AG04449 (cell line): ENCODE data around the gene ZNF597.

Experiments used
- CTCF ChIA-PET: fragments of 350-600 bp; formaldehyde crosslinking; extraction: SDS; loops from one replicate; lab custom pipeline; 2021; ENCODE audit warnings: antibody characterized with exemption; lab: Yijun Ruan, JAX
- POLR2A ChIA-PET: fragments of 400-600, 350-600 bp; formaldehyde crosslinking; extraction: SDS; loops from one replicate; lab custom pipeline; 2020; ENCODE audit warnings: antibody characterized with exemption, inconsistent platforms; lab: Yijun Ruan, JAX
- DNase-seq: peaks from one replicate; pipeline ENCODE4 v3.0.0-alpha.2; 2010; ENCODE audit warnings: low read depth, low spot score
- H3K4me3 ChIP-seq: 2 replicates; pipeline ENCODE4 v1.5.1; 2011; ENCODE audit warnings: low read depth, mild to moderate bottlenecking, control low read depth, low read length
- TF ChIP-seq, protein P1 (sequence below): IDR thresholded peaks from one replicate; pipeline ENCODE4 v1.5.1; 2011; ENCODE audit warnings: mild to moderate bottlenecking, moderate library complexity, low read length, control low read depth, inconsistent platforms; ENCODE audit not compliant: insufficient read depth; ENCODE audit errors: missing control alignments

Gene ZNF597

GRCh38 chr16:3470723-3471122, 27.4 kb upstream of the ZNF597 start:
- POLR2A ChIA-PET = no interaction called here
- no peak for DNase-seq
- H3K4me3 ChIP-seq = no peak overlapping the region
- TF ChIP-seq, protein P1, sequence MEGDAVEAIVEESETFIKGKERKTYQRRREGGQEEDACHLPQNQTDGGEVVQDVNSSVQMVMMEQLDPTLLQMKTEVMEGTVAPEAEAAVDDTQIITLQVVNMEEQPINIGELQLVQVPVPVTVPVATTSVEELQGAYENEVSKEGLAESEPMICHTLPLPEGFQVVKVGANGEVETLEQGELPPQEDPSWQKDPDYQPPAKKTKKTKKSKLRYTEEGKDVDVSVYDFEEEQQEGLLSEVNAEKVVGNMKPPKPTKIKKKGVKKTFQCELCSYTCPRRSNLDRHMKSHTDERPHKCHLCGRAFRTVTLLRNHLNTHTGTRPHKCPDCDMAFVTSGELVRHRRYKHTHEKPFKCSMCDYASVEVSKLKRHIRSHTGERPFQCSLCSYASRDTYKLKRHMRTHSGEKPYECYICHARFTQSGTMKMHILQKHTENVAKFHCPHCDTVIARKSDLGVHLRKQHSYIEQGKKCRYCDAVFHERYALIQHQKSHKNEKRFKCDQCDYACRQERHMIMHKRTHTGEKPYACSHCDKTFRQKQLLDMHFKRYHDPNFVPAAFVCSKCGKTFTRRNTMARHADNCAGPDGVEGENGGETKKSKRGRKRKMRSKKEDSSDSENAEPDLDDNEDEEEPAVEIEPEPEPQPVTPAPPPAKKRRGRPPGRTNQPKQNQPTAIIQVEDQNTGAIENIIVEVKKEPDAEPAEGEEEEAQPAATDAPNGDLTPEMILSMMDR = no peak
- CTCF ChIA-PET = no interaction called here

DNA sequence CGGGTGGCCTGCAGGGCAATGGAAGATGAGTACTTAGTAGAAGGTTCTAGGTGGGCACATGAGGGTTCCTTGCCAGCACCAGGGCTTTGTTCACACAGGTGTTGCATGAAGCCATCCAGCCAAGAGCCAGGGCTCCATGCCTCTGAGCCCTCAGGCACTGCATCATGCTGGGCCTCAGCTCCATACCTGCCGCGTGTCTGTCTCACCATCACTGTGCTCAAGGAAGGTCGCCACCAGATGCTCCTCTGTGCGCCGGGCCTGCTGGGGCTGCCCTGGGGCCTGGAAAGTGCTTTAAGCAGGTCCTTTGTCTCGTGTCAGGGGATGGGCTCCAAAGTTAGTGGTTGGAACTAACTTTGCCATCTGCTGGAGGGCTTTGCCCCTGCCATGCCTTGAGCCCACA, 26.4 kb upstream of the ZNF597 start:
- POLR2A ChIA-PET = no interaction called here

DNA sequence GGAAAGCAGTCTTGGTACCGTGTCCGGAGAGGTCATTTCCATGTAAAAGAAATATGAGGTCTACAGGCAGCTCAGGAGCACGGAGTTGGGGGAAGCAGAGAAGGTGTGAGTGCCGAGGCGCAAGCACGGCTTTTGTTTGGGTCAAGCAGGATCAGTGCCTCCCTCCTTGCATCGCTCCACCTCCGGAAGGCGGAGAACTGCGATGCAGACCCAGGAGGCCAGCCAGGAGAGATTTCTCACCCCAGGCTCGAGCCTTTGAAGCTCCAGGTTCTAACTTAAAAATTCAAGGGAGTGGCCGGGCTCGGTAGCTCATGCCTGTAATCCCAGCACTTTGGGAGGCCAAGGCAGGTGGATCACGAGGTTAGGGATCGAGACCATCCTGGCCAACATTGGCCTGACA, 25.2 kb upstream of the ZNF597 start:
- ChIA-PET CTCF (no interaction called here), POLR2A (interaction anchor here (0.6 kb wide), 1 partner anchor 8 kb away, joined by 3 read pairs; no protein-coding TSS in a partner anchor)
- no peak for DNase-seq
- TF ChIP-seq, protein P1 = no peak
- H3K4me3 ChIP-seq = no peak overlapping the region

More for the DNA sequence above, 26.4 kb upstream of the ZNF597 start:
- no peak for DNase-seq
- H3K4me3 ChIP-seq = no peak overlapping the region
- TF ChIP-seq, protein P1 = no peak
- CTCF ChIA-PET = no interaction called here

DNA sequence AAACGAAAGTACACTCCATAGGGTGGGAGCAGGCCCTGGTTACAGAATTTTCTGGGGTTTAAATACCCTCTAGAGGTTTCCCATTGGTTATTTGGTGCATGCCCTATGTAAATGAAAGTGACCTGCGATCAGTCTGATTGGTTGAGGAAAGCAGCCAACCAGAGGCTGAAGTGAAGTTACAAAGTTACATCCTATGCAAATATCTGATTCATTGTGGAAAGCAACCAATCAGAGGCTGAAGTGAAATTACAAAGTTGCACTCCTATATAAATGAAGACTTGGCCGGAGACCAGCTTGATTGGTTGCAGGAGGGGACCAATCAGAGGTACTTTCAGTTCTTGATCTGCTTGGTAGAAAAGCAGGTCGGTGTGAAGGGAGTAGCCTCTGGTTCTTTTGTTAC, 24.6 kb upstream of the ZNF597 start:
- CTCF ChIA-PET = no interaction called here
- DNase-seq = no peak

DNA sequence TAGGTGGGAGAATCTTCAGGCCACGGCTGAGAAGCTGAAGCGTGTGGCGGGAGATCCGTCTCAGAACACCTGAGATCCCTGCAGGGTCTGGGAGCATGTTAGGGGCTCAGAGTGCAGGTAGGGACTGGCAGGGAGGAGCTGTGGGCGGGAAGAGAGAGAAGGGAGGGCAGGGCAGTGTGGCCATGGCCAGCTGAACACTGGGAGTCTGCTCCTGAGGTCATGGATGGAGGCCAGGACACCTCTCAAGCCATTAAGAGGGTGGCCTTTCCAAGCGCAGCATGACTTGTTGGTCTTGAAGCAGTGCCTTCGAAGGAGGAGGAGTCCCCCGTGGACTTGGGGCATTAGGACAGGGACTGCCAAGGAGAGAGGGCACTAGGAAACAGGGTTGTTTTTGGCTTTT, 23.9 kb upstream of the ZNF597 start:
- TF ChIP-seq, protein P1 = no peak
- ChIA-PET CTCF (interaction anchor here (1.0 kb wide), 1 partner anchor 200 kb away, joined by 3 read pairs; no protein-coding TSS in a partner anchor), POLR2A (no interaction called here)
- H3K4me3 ChIP-seq = no peak overlapping the region
- DNase-seq = no peak

More for the DNA sequence above, 24.6 kb upstream of the ZNF597 start:
- no peak overlapping the region for H3K4me3 ChIP-seq
- POLR2A ChIA-PET = interaction anchor here (0.6 kb wide), 1 partner anchor 8 kb away, joined by 3 read pairs; no protein-coding TSS in a partner anchor
- TF ChIP-seq, protein P1 = no peak

- no peak for DNase-seq
- POLR2A ChIA-PET = no interaction called here
- CTCF ChIA-PET = no interaction called here
- TF ChIP-seq, protein P1 = no peak
- H3K4me3 ChIP-seq = no peak overlapping the region
Measured at GRCh38 chr16:3465911-3466584, 22.7 kb upstream of the ZNF597 start.
